Measurements from ENCODE around the gene HIC1.

Gene HIC1

DNA sequence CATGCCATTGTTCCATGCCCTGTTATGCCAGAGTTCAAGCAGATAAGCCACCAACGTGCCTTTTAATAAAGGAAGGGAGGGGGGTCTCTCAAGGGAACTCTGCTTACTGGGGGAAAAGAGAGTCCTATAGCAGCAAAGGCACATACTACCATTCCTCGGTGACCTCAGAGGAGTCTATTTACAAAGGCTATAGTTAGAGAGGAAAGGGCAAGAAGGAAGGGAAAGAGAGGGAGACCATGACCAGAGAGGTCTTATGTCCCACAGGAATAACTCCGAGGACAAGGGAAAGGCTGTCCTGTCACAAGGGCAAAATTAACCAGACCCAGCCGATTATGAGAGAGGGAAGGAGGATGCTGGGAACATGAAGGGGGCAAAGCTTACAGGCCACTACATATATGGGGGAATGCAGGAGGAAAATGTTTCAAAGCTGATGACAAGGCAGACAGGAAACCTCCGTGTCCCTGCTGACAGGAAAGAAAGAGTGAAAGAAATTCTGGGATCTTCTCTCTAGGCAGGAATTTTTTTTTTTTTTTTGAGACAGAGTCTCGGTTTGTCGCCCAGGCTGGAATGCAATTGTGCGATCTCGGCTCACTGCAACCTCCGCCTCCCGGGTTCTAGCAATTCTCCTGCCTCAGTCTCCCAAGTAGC, 51.5 kb downstream of the HIC1 start:
- no peak for DNase-seq
- Histone ChIP-seq H3K4me1 (ENCODE audit: control insufficient read depth, insufficient read depth, low read length, poor library complexity, severe bottlenecking) (peaks cover 5% of the 10 kb centered on the region), H3K36me3 (ENCODE audit: control insufficient read depth, insufficient read depth, low read length) (peaks cover 8% of the 10 kb centered on the region), H3K9me3 (ENCODE audit: control insufficient read depth, low read length) (no peaks in the 10 kb centered on the region), H3K27me3 (replicated peaks; ENCODE audit: control insufficient read depth, insufficient read depth, low read length, poor library complexity, severe bottlenecking) (no peaks in the 10 kb centered on the region), H3K27ac (ENCODE audit: insufficient read depth, low read length, poor library complexity, severe bottlenecking) (no peak overlapping the region), H3K4me3 (ENCODE audit: insufficient read depth, low read depth, low read length, poor library complexity, severe bottlenecking) (no peak overlapping the region)

- H3K4me1 ChIP-seq (ENCODE audit: control insufficient read depth, insufficient read depth, low read length, poor library complexity, severe bottlenecking) = no peaks in the 10 kb centered on the region
- no peak for DNase-seq
- peaks cover 8% of the 10 kb centered on the region for H3K36me3 ChIP-seq (ENCODE audit: control insufficient read depth, insufficient read depth, low read length)
- no peaks in the 10 kb centered on the region for H3K27me3 ChIP-seq (replicated peaks; ENCODE audit: control insufficient read depth, insufficient read depth, low read length, poor library complexity, severe bottlenecking)
- H3K4me3 ChIP-seq (ENCODE audit: insufficient read depth, low read depth, low read length, poor library complexity, severe bottlenecking) = no peak overlapping the region
- H3K27ac ChIP-seq (ENCODE audit: insufficient read depth, low read length, poor library complexity, severe bottlenecking) = no peak overlapping the region
- no peaks in the 10 kb centered on the region for H3K9me3 ChIP-seq (ENCODE audit: control insufficient read depth, low read length)
Observed at GRCh38 chr17:2107050-2107449, 52.1 kb downstream of the HIC1 start.

DNA sequence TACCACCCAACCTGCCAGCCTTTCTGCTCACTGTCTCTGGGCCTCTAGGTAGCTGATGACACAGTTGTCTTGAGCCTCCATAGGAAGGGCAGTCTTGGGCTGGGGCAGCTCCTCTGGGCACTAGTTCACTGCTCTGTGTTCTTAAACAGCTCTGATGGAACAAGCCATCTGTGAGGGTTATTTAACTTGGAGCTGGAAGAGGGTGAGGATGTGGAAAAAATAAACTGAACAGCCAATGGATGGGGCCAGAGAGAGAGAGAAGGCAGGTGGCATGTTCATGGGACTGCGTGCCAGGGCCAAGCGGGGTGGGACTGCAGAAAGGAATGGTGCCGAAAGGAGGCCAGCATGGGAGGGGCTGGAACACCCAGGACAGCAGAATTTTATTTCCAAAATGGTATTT, 52.6 kb downstream of the HIC1 start:
- Histone ChIP-seq H3K36me3 (ENCODE audit: control insufficient read depth, insufficient read depth, low read length) (peaks cover 8% of the 10 kb centered on the region), H3K4me3 (ENCODE audit: insufficient read depth, low read depth, low read length, poor library complexity, severe bottlenecking) (no peak overlapping the region), H3K27me3 (replicated peaks; ENCODE audit: control insufficient read depth, insufficient read depth, low read length, poor library complexity, severe bottlenecking) (no peaks in the 10 kb centered on the region), H3K9me3 (ENCODE audit: control insufficient read depth, low read length) (no peaks in the 10 kb centered on the region), H3K4me1 (ENCODE audit: control insufficient read depth, insufficient read depth, low read length, poor library complexity, severe bottlenecking) (no peaks in the 10 kb centered on the region), H3K27ac (ENCODE audit: insufficient read depth, low read length, poor library complexity, severe bottlenecking) (no peak overlapping the region)
- no peak for DNase-seq

- Histone ChIP-seq H3K36me3 (ENCODE audit: control insufficient read depth, insufficient read depth, low read length) (peaks cover 6% of the 10 kb centered on the region), H3K9me3 (ENCODE audit: control insufficient read depth, low read length) (no peaks in the 10 kb centered on the region), H3K4me3 (ENCODE audit: insufficient read depth, low read depth, low read length, poor library complexity, severe bottlenecking) (no peak overlapping the region), H3K27me3 (replicated peaks; ENCODE audit: control insufficient read depth, insufficient read depth, low read length, poor library complexity, severe bottlenecking) (no peaks in the 10 kb centered on the region), H3K4me1 (ENCODE audit: control insufficient read depth, insufficient read depth, low read length, poor library complexity, severe bottlenecking) (no peaks in the 10 kb centered on the region), H3K27ac (ENCODE audit: insufficient read depth, low read length, poor library complexity, severe bottlenecking) (no peak overlapping the region)
- DNase-seq = no peak
Observed at GRCh38 chr17:2108170-2108569, 53.3 kb downstream of the HIC1 start.

GRCh38 chr17:2110436-2110835, 55.5 kb downstream of the HIC1 start:
- no peak for DNase-seq
- H3K27me3 ChIP-seq (replicated peaks; ENCODE audit: control insufficient read depth, insufficient read depth, low read length, poor library complexity, severe bottlenecking) = no peaks in the 10 kb centered on the region
- no peak overlapping the region for H3K27ac ChIP-seq (ENCODE audit: insufficient read depth, low read length, poor library complexity, severe bottlenecking)
- H3K36me3 ChIP-seq (ENCODE audit: control insufficient read depth, insufficient read depth, low read length) = no peaks in the 10 kb centered on the region
- H3K4me1 ChIP-seq (ENCODE audit: control insufficient read depth, insufficient read depth, low read length, poor library complexity, severe bottlenecking) = no peaks in the 10 kb centered on the region
- H3K9me3 ChIP-seq (ENCODE audit: control insufficient read depth, low read length) = no peaks in the 10 kb centered on the region
- no peak overlapping the region for H3K4me3 ChIP-seq (ENCODE audit: insufficient read depth, low read depth, low read length, poor library complexity, severe bottlenecking)

GRCh38 chr17:2111691-2112090, 56.8 kb downstream of the HIC1 start:
- Histone ChIP-seq H3K27ac (ENCODE audit: insufficient read depth, low read length, poor library complexity, severe bottlenecking) (no peak overlapping the region), H3K27me3 (replicated peaks; ENCODE audit: control insufficient read depth, insufficient read depth, low read length, poor library complexity, severe bottlenecking) (no peaks in the 10 kb centered on the region), H3K36me3 (ENCODE audit: control insufficient read depth, insufficient read depth, low read length) (no peaks in the 10 kb centered on the region), H3K4me1 (ENCODE audit: control insufficient read depth, insufficient read depth, low read length, poor library complexity, severe bottlenecking) (no peaks in the 10 kb centered on the region), H3K9me3 (ENCODE audit: control insufficient read depth, low read length) (no peaks in the 10 kb centered on the region), H3K4me3 (ENCODE audit: insufficient read depth, low read depth, low read length, poor library complexity, severe bottlenecking) (no peak overlapping the region)
- DNase-seq = no peak
